ENCODE measurements around the gene RASGRF2.

- TF ChIP-seq CTCF (IDR thresholded peaks at IDR 0.05) (no peak), POLR2A (IDR thresholded peaks at IDR 0.05) (no peak)
Observed at GRCh38 chr5:80915716-80916115, 44.4 kb upstream of the RASGRF2 start.
